A673 (cell line): ENCODE data around the gene AMBRA1. TPM values are rescaled to one million over a fixed set of nuclear protein-coding genes. Genes with fewer than 3 reads are reported as not detected.

ENCODE experiments used
- BruUV-seq: library from RNA; stranded (reverse); fragments of 400-500 nt; replicated peaks from 2 replicates; lab custom pipeline; 2021; lab: Mats Ljungman, UMichigan
- CTCF ChIA-PET: fragments of 300-600 bp; sonication (Branson Sonifier 250); formaldehyde crosslinking; loops from one replicate; lab custom pipeline; 2022; ENCODE audit warnings: antibody characterized with exemption; lab: Charles Lee
- POLR2A ChIA-PET: fragments of 300-600 bp; sonication (Branson Sonifier 250); formaldehyde crosslinking; loops from one replicate; lab custom pipeline; 2022; ENCODE audit warnings: antibody characterized with exemption; ENCODE audit not compliant: low non-redundant PET; lab: Charles Lee
- DNase-seq: peaks from one replicate; pipeline ENCODE4 v3.0.0-alpha.2; 2015; ENCODE audit warnings: low spot score
- H3K27ac ChIP-seq: fragments of 200-600 bp; sonication (generic); 2 replicates; pipeline ENCODE4 v1.5.1; 2016; ENCODE audit warnings: mixed run types, low read depth, mild to moderate bottlenecking, mixed read lengths, antibody characterized with exemption, low read length; ENCODE audit not compliant: poor library complexity, severe bottlenecking
- H3K27me3 ChIP-seq: fragments of 200-600 bp; sonication (generic); replicated peaks from 2 replicates; pipeline ENCODE4 v1.6.1; 2017; ENCODE audit warnings: mixed run types, low read depth, mild to moderate bottlenecking, mixed read lengths, antibody characterized with exemption, low read length; ENCODE audit not compliant: insufficient read depth, poor library complexity
- H3K36me3 ChIP-seq: fragments of 200-600 bp; sonication (generic); 2 replicates; pipeline ENCODE4 v1.6.1; 2016; ENCODE audit warnings: mixed run types, mild to moderate bottlenecking, mixed read lengths, antibody characterized with exemption, low read length; ENCODE audit not compliant: insufficient read depth, poor library complexity, severe bottlenecking
- H3K4me1 ChIP-seq: fragments of 200-600 bp; sonication (generic); 2 replicates; pipeline ENCODE4 v1.6.1; 2017; ENCODE audit warnings: mixed run types, mild to moderate bottlenecking, mixed read lengths, antibody characterized with exemption, low read length; ENCODE audit not compliant: insufficient read depth, poor library complexity, severe bottlenecking
- H3K4me3 ChIP-seq: fragments of 200-600 bp; sonication (generic); 2 replicates; pipeline ENCODE4 v1.5.1; 2016; ENCODE audit warnings: low read depth, mixed run types, mild to moderate bottlenecking, mixed read lengths, low read length; ENCODE audit not compliant: poor library complexity, severe bottlenecking
- H3K9me3 ChIP-seq: fragments of 200-600 bp; sonication (generic); 2 replicates; pipeline ENCODE4 v1.6.1; 2016; ENCODE audit warnings: mixed run types, low read depth, mild to moderate bottlenecking, mixed read lengths, antibody characterized with exemption, low read length; ENCODE audit not compliant: poor library complexity, severe bottlenecking
- CTCF ChIP-seq: fragments of 300-800, 200-600 bp; sonication (generic); conservative IDR thresholded peaks from 2 replicates; pipeline ENCODE4 v1.5.1; 2017; ENCODE audit warnings: low read depth, mild to moderate bottlenecking, antibody characterized with exemption, low read length, moderate library complexity, mixed read lengths
- EZH2 ChIP-seq: fragments of 200-600 bp; sonication (generic); IDR thresholded peaks from 2 replicates; pipeline ENCODE4 v1.6.1; 2017; ENCODE audit warnings: borderline replicate concordance, low read depth, mild to moderate bottlenecking, mixed read lengths, antibody characterized with exemption, low read length; ENCODE audit not compliant: poor library complexity, severe bottlenecking
- intact Hi-C: fragments of 100-400 bp; cut with micrococcal nuclease; formaldehyde crosslinking; loops from one replicate; pipeline ENCODE4 v1.10.0; 2022; ENCODE audit not compliant: unreplicated experiment
- total RNA-seq: library from RNA; stranded (reverse); gene quantifications from 2 replicates; pipeline ENCODE4 v1.2.3, GENCODE V29; 2021

Gene AMBRA1
- total RNA-seq, 1 experiment from 2014 or later: 78.1 TPM

GRCh38 chr11:46600194-46600960 is 6.6 kb upstream of the AMBRA1 start:
- intact Hi-C loops: no loop called here
- Histone ChIP-seq H3K36me3 (no peaks in the 10 kb centered on the region), H3K9me3 (no peaks in the 10 kb centered on the region), H3K27me3 (no peaks in the 10 kb centered on the region), H3K4me1 (no peaks in the 10 kb centered on the region), H3K27ac (no peak overlapping the region), H3K4me3 (no peak overlapping the region)
- ChIA-PET POLR2A (interaction anchor here (0.6 kb wide), 1 partner anchor 602 kb away, joined by 6 read pairs; no protein-coding TSS in a partner anchor), CTCF (no interaction called here)
- BruUV-seq: no TSS peak
- TF ChIP-seq EZH2 (no peak), CTCF (no peak)
- DNase-seq: no peak

GRCh38 chr11:46599340-46600193 is 5.7 kb upstream of the AMBRA1 start:
- H3K4me3 ChIP-seq: no peak overlapping the region
- ChIA-PET CTCF (interaction anchor here (0.6 kb wide), 1 partner anchor 8 kb away, joined by 4 read pairs; no protein-coding TSS in a partner anchor), POLR2A (interaction anchor here (0.6 kb wide), 1 partner anchor 603 kb away, joined by 6 read pairs; no protein-coding TSS in a partner anchor)
- TF ChIP-seq EZH2 (no peak), CTCF (no peak)
- intact Hi-C loops: no loop called here
- no peaks in the 10 kb centered on the region for H3K36me3 ChIP-seq
- H3K9me3 ChIP-seq: no peaks in the 10 kb centered on the region
- no peaks in the 10 kb centered on the region for H3K4me1 ChIP-seq
- no peaks in the 10 kb centered on the region for H3K27me3 ChIP-seq
- BruUV-seq: no TSS peak
- no peak overlapping the region for H3K27ac ChIP-seq
- DNase-seq: no peak

- TF ChIP-seq EZH2 (no peak), CTCF (no peak)
- ChIA-PET CTCF (no interaction called here), POLR2A (interaction anchor here (0.7 kb wide), 1 partner anchor 618 kb away, joined by 13 read pairs; no protein-coding TSS in a partner anchor)
- no peak overlapping the region for H3K4me3 ChIP-seq
- BruUV-seq: no TSS peak
- no peaks in the 10 kb centered on the region for H3K9me3 ChIP-seq
- intact Hi-C loops: no loop called here
- H3K4me1 ChIP-seq: peaks cover 6% of the 10 kb centered on the region
- no peaks in the 10 kb centered on the region for H3K36me3 ChIP-seq
- no peak for DNase-seq
- no peak overlapping the region for H3K27ac ChIP-seq
- H3K27me3 ChIP-seq: no peaks in the 10 kb centered on the region
These were observed 3.9 kb upstream of the AMBRA1 start for GRCh38 chr11:46597609-46598219.
